ENCODE data around the gene PARN. TPM values are rescaled to one million over a fixed set of nuclear protein-coding genes. Genes with fewer than 3 reads are reported as not detected.

The PARN gene
- total and polyA plus RNA-seq, 2 of the 8 experiments (the other 6 are each of a cell fraction or from before 2014, with no cell fraction given): 24.5 to 44.6 TPM

DNA sequence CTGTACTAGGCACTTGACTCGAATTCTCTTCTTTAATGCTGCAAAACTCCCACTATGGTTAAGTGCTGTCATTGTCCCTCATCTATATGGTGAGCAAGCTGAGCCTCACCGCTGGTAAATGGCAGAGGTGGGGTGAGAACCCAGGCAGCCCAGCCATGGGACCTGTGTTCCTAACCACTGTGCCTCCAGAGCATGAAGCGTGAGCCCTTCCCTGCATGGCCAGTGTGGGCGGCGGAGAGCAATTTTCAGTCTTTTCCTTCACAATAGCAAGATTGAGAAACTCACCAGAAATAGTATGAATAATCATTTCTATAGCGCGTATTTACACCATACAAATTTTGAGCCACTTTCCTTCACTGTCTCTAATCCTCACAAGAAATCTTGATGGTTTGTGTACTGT is 11.9 kb upstream of the PARN start (continued):
- 0 out of 2 replicates have a peak, but pooled peaks have one; percentile 26 for TF ChIP-seq POLR2AphosphoS5 (IDR thresholded peaks at IDR 0.05; ENCODE audit: low read depth, low read length)
